TTC549 (cell line): Measurements from ENCODE around the gene IHH.

Experiments used
- FAIRE-seq: peaks from 2 replicates; lab custom pipeline; 2012; peaks lifted over from hg19 to GRCh38; lab: Jason Lieb, UNC

The IHH gene

DNA sequence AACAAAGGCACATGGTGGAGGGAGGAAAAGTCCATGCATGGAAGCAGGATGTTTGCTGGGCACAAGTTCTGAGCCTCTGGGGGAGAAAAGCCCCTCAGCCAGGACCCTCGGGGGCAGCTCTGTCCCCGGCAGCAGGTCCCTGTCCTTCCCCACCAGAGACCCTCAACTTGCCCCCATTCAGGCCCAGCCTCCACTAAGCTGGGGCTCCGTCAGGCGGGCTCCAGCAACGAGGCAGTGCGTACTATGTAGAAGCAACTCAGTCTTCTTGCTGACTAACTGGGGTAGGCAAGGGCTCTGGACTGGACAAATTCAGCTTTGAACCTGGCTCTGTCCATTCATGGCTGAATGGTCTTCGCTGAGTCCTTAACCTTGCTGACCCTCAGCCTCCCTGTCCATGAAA lies 42.4 kb downstream of the IHH start:
- FAIRE-seq = no peak

DNA sequence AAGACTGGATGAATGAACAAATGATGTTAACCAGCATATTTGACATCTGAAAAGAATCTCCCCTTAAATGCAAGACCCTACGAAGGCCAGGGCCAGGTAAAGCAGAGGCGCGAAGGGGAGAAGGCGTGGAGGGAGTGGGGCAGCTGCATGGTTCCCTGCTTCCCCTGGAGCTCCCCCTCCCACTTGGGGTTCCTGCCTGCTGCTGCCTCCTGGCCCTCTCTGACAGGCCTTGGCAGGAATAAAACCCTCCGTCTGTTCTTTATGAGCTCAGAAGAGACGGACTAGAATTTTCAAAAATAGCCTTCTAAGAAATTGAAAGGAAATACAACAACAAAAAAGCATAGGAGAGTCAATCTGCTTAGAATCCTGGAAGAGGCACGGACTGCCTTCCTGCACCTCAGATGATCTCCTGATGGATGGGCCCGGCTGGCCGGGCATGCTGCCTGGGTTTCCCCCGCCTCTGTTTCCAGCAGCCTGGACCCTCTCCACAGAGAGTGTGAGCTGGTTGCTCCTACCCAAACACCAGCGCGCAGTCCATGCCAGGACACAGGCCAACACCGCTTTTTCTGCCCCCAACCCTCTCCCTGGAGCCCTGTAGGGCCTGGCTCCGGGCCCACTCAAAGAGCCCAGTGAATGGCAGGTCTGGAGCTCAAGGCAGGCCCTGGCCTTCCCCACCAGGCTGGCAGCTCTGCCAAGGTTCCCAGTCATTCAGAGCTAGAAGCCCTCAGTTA lies 43.4 kb downstream of the IHH start:
- no peak for FAIRE-seq

DNA sequence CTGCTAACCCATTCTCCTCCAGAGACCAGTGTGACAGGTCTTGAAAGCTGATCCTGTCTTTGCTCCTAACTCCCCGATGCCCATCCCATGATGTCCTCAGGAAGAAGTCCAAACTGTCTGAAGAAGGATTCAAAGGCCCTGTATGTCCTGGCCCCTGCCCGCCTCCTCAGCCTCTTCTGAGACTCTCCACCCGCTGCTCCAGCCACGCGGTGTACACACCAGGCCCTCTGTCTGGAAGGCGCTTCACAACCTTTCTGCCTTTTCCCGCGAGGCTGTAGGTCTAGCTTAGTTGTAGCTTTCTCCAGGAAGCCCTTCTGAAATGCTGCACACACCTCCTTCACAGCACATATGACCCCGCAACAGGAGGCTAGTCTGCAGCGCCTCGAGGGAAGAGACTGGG lies 44.0 kb downstream of the IHH start:
- FAIRE-seq = no peak

DNA sequence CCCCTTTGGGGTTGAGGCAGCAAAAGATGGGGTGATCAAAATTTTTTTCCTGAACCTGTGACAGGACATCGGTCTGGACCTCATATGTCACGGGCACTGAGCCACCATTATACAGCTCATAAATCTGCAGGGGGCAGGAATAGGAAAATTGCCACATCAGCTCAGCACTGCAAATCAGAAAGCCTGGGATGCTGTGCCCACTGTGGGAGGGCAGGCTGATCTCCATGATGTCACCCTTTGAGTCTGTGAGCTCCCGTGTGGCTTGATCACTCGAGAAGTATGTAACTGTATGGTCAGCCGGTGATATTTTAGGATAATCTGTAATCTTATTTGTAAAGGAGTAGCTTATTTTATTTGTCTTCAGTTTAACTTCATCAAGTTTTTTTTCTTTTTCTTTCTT lies 49.8 kb downstream of the IHH start:
- no peak for FAIRE-seq

DNA sequence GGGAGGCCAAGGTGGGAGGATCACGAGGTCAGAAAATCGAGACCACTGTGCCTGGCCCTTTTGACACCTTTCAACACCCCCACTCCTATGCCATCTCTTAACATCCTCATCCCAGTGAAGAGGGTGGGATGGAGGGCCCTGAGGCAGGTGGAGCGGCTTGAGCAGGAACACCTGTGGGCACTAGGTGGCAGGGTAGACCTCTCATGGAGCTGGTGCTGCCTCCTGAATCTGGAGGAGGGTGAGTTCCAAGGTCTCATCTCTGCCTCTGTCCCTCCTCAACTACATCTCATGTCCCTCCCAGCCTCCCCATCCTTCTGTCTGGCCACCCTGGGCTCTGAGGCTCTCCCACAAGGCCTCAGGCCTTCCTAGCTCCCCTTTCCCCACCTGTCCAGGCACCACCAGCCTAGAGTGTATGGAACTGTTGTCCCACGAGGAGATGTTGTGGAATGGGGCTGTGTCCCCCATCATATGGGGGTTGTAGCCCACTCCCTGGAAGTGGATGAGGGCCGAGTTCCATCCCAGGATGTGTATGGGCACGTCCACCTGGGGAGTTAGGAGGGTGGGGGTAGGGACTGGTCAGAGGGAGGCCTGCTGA lies 50.5 kb downstream of the IHH start:
- FAIRE-seq = no peak

DNA sequence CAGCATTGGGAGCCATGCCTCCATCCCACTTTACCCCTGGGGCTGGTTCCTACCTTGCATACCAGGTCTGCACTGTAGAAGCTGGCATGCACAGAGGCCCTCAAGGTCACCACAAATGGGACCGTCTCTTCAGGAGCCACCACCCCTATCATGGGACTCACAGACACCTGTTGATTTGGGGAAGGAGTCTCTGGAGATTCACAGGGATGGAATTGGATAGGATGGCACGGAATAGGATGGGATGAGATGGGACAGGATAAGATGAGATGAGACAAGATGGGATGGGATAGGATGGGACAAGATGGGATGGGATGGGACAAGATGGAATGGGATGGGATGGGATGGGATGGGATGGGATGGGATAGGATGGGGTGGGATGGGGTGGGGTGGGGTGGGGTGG lies 51.4 kb downstream of the IHH start:
- FAIRE-seq = no peak
